TTC549 (cell line): Measurements from ENCODE around the gene SFTPB.
A peak's percentile ranks its signal among the peaks of the same experiment; 100 is the strongest.
"Not testable (repeated sequence)": the region's sequence is repeated elsewhere in the genome, so short reads cannot be mapped to it uniquely, and the experiment has no call there.

Experiments
- FAIRE-seq: peaks from 2 replicates; lab custom pipeline; 2012; peaks lifted over from hg19 to GRCh38; lab: Jason Lieb, UNC

Gene SFTPB

GRCh38 chr2:85653996-85654395 is 14.0 kb downstream of the SFTPB start:
- no peak for FAIRE-seq

- FAIRE-seq, result no peak
These were observed 15.9 kb downstream of the SFTPB start for GRCh38 chr2:85652056-85652455.

- no peak for FAIRE-seq
These were observed 16.9 kb downstream of the SFTPB start for GRCh38 chr2:85651097-85651496.

- no peak for FAIRE-seq
These were observed 17.5 kb downstream of the SFTPB start for GRCh38 chr2:85650456-85650855.

GRCh38 chr2:85649201-85650190 is 18.5 kb downstream of the SFTPB start:
- no peak for FAIRE-seq

GRCh38 chr2:85648619-85649018 is 19.4 kb downstream of the SFTPB start:
- no peak for FAIRE-seq

- no peak for FAIRE-seq
These were observed 20.0 kb downstream of the SFTPB start for GRCh38 chr2:85647823-85648526.

- no peak for FAIRE-seq
These were observed 21.8 kb downstream of the SFTPB start for GRCh38 chr2:85646166-85646565.

GRCh38 chr2:85644909-85645308 is 23.1 kb downstream of the SFTPB start:
- FAIRE-seq, result no peak

GRCh38 chr2:85642725-85643124 is 25.3 kb downstream of the SFTPB start:
- no peak for FAIRE-seq

- no peak for FAIRE-seq
These were observed 32.4 kb downstream of the SFTPB start for GRCh38 chr2:85635636-85636035.

GRCh38 chr2:85635011-85635410 is 33.0 kb downstream of the SFTPB start:
- FAIRE-seq, result no peak

- no peak for FAIRE-seq
These were observed 36.7 kb downstream of the SFTPB start for GRCh38 chr2:85631316-85631715.

- no peak for FAIRE-seq
These were observed 39.3 kb downstream of the SFTPB start for GRCh38 chr2:85628658-85629057.

- no peak for FAIRE-seq
These were observed 44.0 kb downstream of the SFTPB start for GRCh38 chr2:85623991-85624390.

- no peak for FAIRE-seq
These were observed 46.7 kb downstream of the SFTPB start for GRCh38 chr2:85621338-85621737.

GRCh38 chr2:85619617-85620016 is 48.4 kb downstream of the SFTPB start:
- FAIRE-seq, result no peak

- FAIRE-seq, result not testable (repeated sequence)
These were observed 50.3 kb downstream of the SFTPB start for GRCh38 chr2:85617723-85618122.

GRCh38 chr2:85615413-85615728 is 52.6 kb downstream of the SFTPB start:
- FAIRE-seq, result no peak

GRCh38 chr2:85614757-85615156 is 53.2 kb downstream of the SFTPB start:
- not testable (repeated sequence) for FAIRE-seq

GRCh38 chr2:85613717-85614515 is 54.1 kb downstream of the SFTPB start:
- no peak for FAIRE-seq

GRCh38 chr2:85611705-85612587 is 56.1 kb downstream of the SFTPB start, which contains the start of gene C2orf68:
TSS of gene C2orf68 (minus strand) at chr2:85612066. CDS start at chr2:85611984, 82 bp downstream.
- peak; percentile 43 for FAIRE-seq
